ENCODE results near the gene RASIP1. TPM values are rescaled to one million over a fixed set of nuclear protein-coding genes. Genes with fewer than 3 reads are reported as not detected.

RASIP1 gene
- total RNA-seq, 1 donor from 2014 or later = 1.0 TPM

- Mint-ChIP-seq H3K9me3 (no peaks in the 10 kb centered on the region), H3K4me3 (no peak overlapping the region), H3K36me3 (ENCODE audit: low read depth) (peaks cover 2% of the 10 kb centered on the region), H3K27ac (ENCODE audit: unreplicated experiment) (no peak overlapping the region), H3K4me1 (peaks cover 21% of the 10 kb centered on the region), H3K27me3 (ENCODE audit: low read depth) (peaks cover 56% of the 10 kb centered on the region)
- DNase-seq (ENCODE audit: low read depth, low spot score) = no peak
- no peak for TF ChIP-seq CTCF (conservative IDR thresholded peaks at IDR 0.05)
Measured at GRCh38 chr19:48751845-48752495, 11.6 kb upstream of the RASIP1 start.

- peaks cover 4% of the 10 kb centered on the region for H3K9me3 Mint-ChIP-seq
- TF ChIP-seq CTCF (conservative IDR thresholded peaks at IDR 0.05) = no peak
- H3K4me3 Mint-ChIP-seq = no peak overlapping the region
- H3K4me1 Mint-ChIP-seq = peaks cover 30% of the 10 kb centered on the region
- H3K27me3 Mint-ChIP-seq (ENCODE audit: low read depth) = peaks cover 61% of the 10 kb centered on the region
- peaks cover 5% of the 10 kb centered on the region for H3K36me3 Mint-ChIP-seq (ENCODE audit: low read depth)
- H3K27ac Mint-ChIP-seq (ENCODE audit: unreplicated experiment) = no peak overlapping the region
- DNase-seq (ENCODE audit: low read depth, low spot score) = no peak
Measured at GRCh38 chr19:48750771-48751504, 10.5 kb upstream of the RASIP1 start.

GRCh38 chr19:48750351-48750750, 9.9 kb upstream of the RASIP1 start:
- peaks cover 31% of the 10 kb centered on the region for H3K4me1 Mint-ChIP-seq
- no peak overlapping the region for H3K4me3 Mint-ChIP-seq
- H3K36me3 Mint-ChIP-seq (ENCODE audit: low read depth) = peaks cover 5% of the 10 kb centered on the region
- no peak for TF ChIP-seq CTCF (conservative IDR thresholded peaks at IDR 0.05)
- no peak overlapping the region for H3K27ac Mint-ChIP-seq (ENCODE audit: unreplicated experiment)
- H3K27me3 Mint-ChIP-seq (ENCODE audit: low read depth) = peaks cover 61% of the 10 kb centered on the region
- DNase-seq (ENCODE audit: low read depth, low spot score) = no peak
- peaks cover 5% of the 10 kb centered on the region for H3K9me3 Mint-ChIP-seq

- H3K4me1 Mint-ChIP-seq = peaks cover 34% of the 10 kb centered on the region
- TF ChIP-seq CTCF (conservative IDR thresholded peaks at IDR 0.05) = no peak
- H3K36me3 Mint-ChIP-seq (ENCODE audit: low read depth) = peaks cover 5% of the 10 kb centered on the region
- peaks cover 58% of the 10 kb centered on the region for H3K27me3 Mint-ChIP-seq (ENCODE audit: low read depth)
- H3K9me3 Mint-ChIP-seq = peaks cover 5% of the 10 kb centered on the region
- H3K4me3 Mint-ChIP-seq = no peak overlapping the region
- no peak overlapping the region for H3K27ac Mint-ChIP-seq (ENCODE audit: unreplicated experiment)
- DNase-seq (ENCODE audit: low read depth, low spot score) = no peak
Measured at GRCh38 chr19:48749571-48750198, 9.3 kb upstream of the RASIP1 start.

GRCh38 chr19:48746738-48747575, 6.5 kb upstream of the RASIP1 start, which contains the start of gene IZUMO1:
Gene IZUMO1, minus strand, starts transcription at chr19:48746909. Its CDS starts 1,050 bp downstream, at chr19:48745859.
- DNase-seq (ENCODE audit: low read depth, low spot score) = peak; percentile 77
- TF ChIP-seq CTCF (conservative IDR thresholded peaks at IDR 0.05) = no peak
- H3K27me3 Mint-ChIP-seq (ENCODE audit: low read depth) = peaks cover 40% of the 10 kb centered on the region

More at GRCh38 chr19:48746738-48747575, 6.5 kb upstream of the RASIP1 start, which contains the start of gene IZUMO1:
- Mint-ChIP-seq H3K9me3 (peaks cover 5% of the 10 kb centered on the region), H3K4me1 (peaks cover 18% of the 10 kb centered on the region), H3K27ac (ENCODE audit: unreplicated experiment) (peak within 1 kb of the TSS; percentile 71), H3K36me3 (ENCODE audit: low read depth) (peaks cover 3% of the 10 kb centered on the region), H3K4me3 (peak within 1 kb of the TSS; percentile 84)
